Measurements from ENCODE around the gene CARTPT.
A peak's percentile ranks its signal among the peaks of the same experiment; 100 is the strongest.

The CARTPT gene

DNA sequence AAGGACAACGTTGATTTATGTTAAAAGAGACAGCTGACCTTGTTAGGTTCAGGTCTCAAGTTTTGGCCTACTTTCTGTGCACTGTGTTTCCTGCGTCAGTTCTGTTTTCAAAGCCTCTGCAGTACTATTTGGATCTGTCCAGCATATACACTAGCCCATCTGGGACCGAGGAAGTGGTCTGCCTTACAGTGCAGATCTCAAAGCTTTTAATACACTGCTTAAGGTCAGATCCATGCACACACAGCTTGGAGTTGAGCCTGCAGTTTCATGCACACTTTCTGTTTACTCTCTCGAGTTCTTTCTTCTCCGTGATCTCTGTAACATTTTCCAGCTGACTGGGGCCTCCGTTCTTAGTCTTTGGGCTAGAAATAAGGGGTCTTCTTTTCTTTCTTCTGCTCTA, 24.1 kb downstream of the CARTPT start:
- DNase-seq (ENCODE audit: low spot score): no peak
- in situ Hi-C loops (cut with MboI; ENCODE audit: low pct_unique_long_range_greater_than_20kb, low sequenced_read_pairs, unreplicated experiment): no loop called here
- TF ChIP-seq, protein P1, sequence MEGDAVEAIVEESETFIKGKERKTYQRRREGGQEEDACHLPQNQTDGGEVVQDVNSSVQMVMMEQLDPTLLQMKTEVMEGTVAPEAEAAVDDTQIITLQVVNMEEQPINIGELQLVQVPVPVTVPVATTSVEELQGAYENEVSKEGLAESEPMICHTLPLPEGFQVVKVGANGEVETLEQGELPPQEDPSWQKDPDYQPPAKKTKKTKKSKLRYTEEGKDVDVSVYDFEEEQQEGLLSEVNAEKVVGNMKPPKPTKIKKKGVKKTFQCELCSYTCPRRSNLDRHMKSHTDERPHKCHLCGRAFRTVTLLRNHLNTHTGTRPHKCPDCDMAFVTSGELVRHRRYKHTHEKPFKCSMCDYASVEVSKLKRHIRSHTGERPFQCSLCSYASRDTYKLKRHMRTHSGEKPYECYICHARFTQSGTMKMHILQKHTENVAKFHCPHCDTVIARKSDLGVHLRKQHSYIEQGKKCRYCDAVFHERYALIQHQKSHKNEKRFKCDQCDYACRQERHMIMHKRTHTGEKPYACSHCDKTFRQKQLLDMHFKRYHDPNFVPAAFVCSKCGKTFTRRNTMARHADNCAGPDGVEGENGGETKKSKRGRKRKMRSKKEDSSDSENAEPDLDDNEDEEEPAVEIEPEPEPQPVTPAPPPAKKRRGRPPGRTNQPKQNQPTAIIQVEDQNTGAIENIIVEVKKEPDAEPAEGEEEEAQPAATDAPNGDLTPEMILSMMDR (IDR thresholded peaks at IDR 0.05; ENCODE audit: extremely low read depth, insufficient read depth, missing control alignments): no peak

DNA sequence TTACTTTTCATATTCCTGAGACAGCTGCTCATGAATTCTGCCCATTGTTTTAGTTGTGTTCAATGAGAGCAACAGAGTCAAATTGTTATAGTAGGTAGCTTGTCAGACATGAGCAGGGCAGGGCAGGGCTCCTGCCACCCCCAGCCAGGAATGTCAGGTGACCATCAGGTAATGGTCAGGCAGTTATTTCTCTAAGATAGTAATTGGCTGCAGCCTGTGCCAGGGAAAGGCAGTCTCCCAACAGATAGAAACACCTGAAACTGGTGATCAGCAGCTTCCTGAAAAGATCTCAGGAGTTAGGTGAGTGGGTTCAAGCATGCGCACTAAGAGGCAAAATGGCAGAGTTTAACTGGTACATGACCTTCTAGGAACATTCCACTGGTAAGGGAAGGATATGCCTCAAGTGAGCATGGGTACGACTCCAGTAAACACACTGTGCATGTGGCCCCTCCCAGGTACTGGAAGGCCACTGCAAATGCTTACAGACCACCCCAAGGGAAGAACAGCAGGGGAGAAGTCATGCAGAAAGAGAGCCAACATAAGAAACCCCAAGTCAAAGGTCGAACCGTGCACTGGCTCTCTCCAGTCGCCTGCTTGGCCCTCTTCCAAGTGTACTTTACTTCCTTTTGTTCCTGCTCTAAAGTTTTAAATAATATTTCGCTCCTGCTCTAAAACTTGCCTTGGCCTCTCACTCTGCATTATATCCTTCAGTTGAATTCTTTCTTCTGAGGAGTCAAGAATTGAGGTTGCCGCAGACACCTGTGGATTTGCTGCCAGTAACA, 25.1 kb downstream of the CARTPT start:
- in situ Hi-C loops (cut with MboI; ENCODE audit: low pct_unique_long_range_greater_than_20kb, low sequenced_read_pairs, unreplicated experiment): no loop called here
- DNase-seq (ENCODE audit: low spot score): no peak
- TF ChIP-seq, protein P1 (IDR thresholded peaks at IDR 0.05; ENCODE audit: extremely low read depth, insufficient read depth, missing control alignments): no peak

DNA sequence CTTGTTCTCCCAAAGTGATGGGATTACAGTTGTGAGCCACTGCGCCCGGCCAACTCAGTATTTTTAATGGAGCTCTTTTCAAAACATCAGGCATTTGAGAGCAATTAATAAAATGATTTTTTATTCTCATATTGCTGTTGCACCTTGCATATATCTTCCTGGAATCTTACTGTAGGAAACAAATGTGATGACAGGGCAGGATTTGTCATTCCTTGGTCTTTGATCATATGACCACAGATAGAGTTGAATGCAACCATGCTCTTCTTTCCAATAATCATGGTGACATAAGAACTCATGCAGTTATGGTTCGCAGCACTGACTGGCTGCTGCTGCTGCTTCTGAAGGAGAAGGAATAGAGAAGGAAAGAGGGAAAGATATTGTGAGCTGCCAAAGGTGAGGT, 28.1 kb downstream of the CARTPT start:
- TF ChIP-seq, protein P1 (IDR thresholded peaks at IDR 0.05; ENCODE audit: extremely low read depth, insufficient read depth, missing control alignments): no peak
- in situ Hi-C loops (cut with MboI; ENCODE audit: low pct_unique_long_range_greater_than_20kb, low sequenced_read_pairs, unreplicated experiment): no loop called here

DNA sequence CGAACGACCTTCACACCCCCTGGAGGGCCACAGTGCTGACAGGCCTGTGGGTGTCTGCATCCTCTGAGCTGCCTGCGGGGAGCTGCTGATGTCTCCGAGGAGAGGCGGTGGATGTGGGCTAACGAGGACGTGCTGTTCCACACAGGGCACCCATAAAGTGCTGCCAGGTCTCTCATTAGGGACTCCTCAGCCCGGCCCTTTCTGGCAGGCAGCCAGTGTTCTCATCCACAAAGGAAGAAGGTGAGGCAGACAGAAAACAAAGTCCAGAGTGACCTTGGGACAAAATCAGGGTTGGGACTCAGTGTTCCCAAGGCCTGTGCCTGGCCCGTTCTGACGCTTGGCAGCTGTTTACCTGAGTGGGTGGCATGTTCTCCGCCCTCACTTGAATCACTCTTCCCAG, 29.3 kb downstream of the CARTPT start:
- DNase-seq (ENCODE audit: low spot score): no peak
- TF ChIP-seq, protein P1 (IDR thresholded peaks at IDR 0.05; ENCODE audit: extremely low read depth, insufficient read depth, missing control alignments): no peak
- in situ Hi-C loops (cut with MboI; ENCODE audit: low pct_unique_long_range_greater_than_20kb, low sequenced_read_pairs, unreplicated experiment): no loop called here

More for the DNA sequence above, 28.1 kb downstream of the CARTPT start:
- DNase-seq (ENCODE audit: low spot score): no peak

DNA sequence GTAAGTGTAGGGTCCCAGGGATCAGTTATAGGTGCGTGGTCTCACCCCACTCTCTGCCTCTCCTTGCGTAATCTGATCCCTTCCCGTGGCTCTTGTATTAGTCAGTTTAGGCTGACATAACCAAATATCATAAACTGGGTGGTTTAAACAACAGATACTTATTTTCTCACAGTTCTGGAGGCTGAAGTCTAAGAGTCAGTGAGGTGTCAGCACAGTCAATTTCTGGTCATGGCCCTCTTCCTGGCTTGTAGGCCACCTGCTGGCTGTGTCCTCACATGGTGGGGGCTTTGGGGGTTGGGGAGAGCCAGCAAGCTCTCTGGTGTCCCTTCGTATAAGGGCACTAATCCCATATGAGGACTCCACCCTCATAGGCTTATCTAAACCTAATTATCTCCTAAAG, 32.3 kb downstream of the CARTPT start:
- TF ChIP-seq, protein P1 (IDR thresholded peaks at IDR 0.05; ENCODE audit: extremely low read depth, insufficient read depth, missing control alignments): peak; percentile 13
- in situ Hi-C loops (cut with MboI; ENCODE audit: low pct_unique_long_range_greater_than_20kb, low sequenced_read_pairs, unreplicated experiment): loop anchor here (10.0 to 25.0 kb wide), 2 partner anchors 97 to 239 kb away; no protein-coding TSS in a partner anchor
- no peak for DNase-seq (ENCODE audit: low spot score)

DNA sequence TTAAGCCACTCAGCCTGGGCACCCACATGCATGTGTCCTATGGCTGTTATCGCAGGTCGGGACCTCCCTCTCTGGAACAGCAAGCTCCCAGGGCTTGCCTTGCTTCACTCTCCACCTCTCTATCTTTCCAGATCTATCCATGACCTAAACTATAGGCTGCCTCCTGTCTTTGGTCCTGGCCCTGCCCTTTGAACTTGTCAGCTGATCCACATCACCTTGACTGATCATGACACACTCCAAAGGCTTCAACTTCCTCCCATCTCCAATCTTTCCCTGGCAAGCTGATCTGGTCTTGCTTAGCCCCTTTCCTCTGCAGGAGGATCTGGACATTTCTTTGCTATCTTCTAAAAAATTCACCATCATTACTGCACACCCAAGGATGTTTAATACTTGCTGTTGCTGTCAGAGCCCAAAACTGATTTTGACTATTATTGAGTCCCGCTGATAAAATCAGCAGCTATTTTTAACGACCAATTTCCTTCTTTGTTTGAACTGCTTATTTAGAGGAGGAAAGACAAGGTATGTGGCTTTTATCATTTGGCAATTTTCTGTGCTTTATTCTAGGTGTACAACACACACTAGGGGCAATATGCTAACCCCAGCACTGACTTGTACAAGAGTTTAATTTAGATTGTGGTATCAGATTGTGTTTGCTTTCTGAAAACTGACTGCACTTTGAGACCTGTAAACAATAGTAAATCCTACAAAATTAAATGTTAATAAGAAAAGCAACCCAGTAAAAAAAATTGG, 33.5 kb downstream of the CARTPT start:
- in situ Hi-C loops (cut with MboI; ENCODE audit: low pct_unique_long_range_greater_than_20kb, low sequenced_read_pairs, unreplicated experiment): loop anchor here (10.0 to 25.0 kb wide), 2 partner anchors 98 to 240 kb away; no protein-coding TSS in a partner anchor
- TF ChIP-seq, protein P1 (IDR thresholded peaks at IDR 0.05; ENCODE audit: extremely low read depth, insufficient read depth, missing control alignments): no peak
- DNase-seq (ENCODE audit: low spot score): no peak

Data from GM13977 (cell line).